Measurements from ENCODE around the gene ITPA.
A peak's percentile ranks its signal among the peaks of the same experiment; 100 is the strongest.
"Not testable (repeated sequence)": the region's sequence is repeated elsewhere in the genome, so short reads cannot be mapped to it uniquely, and the experiment has no call there.

ITPA gene

DNA sequence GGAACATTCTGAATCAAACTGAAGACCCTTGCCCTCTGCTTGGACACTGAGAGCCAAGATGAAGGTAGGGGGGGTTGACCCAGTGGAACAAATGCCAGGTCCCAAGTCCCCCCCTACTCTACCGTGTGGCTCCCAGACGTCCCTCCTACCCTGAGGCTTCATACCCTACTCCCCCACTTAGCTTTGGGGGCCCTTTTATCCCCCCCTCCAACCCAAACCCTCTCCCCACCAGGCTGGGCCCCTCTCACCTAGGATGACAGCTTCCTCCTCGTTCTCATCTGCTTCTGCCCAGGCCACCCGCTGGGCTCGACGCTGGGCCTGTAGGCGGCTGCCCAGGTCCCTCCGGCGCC, 6.4 kb upstream of the ITPA start:
- peak overlapping the region; percentile 87 to 92 for H3K9ac ChIP-seq (ENCODE audit: low read depth in 1 of 2, low read length in 2 of 2)
- no peaks in the 10 kb centered on the region for H3K27me3 ChIP-seq (ENCODE audit: control insufficient read depth in 2 of 2, insufficient read depth in 2 of 2, low read length in 2 of 2)
- peaks cover 15 to 23% of the 10 kb centered on the region in 2 donors for H3K36me3 ChIP-seq (ENCODE audit: control insufficient read depth in 2 of 2, insufficient read depth in 2 of 2, low read length in 2 of 2)
- H3K4me1 ChIP-seq (ENCODE audit: control insufficient read depth in 2 of 2, insufficient read depth in 2 of 2, low read length in 2 of 2), result peaks cover 14% of the 10 kb centered on the region in 2 donors
- H3K9me3 ChIP-seq (ENCODE audit: control insufficient read depth in 2 of 2, low read length in 2 of 2), result no peaks in the 10 kb centered on the region
- peak overlapping the region; percentile 93 to 98 for H3K4me3 ChIP-seq (ENCODE audit: low read length in 2 of 2)
- H3K27ac ChIP-seq (ENCODE audit: low read depth in 2 of 2, low read length in 2 of 2), result peak overlapping the region in 1 of 2 donors; percentile 92

DNA sequence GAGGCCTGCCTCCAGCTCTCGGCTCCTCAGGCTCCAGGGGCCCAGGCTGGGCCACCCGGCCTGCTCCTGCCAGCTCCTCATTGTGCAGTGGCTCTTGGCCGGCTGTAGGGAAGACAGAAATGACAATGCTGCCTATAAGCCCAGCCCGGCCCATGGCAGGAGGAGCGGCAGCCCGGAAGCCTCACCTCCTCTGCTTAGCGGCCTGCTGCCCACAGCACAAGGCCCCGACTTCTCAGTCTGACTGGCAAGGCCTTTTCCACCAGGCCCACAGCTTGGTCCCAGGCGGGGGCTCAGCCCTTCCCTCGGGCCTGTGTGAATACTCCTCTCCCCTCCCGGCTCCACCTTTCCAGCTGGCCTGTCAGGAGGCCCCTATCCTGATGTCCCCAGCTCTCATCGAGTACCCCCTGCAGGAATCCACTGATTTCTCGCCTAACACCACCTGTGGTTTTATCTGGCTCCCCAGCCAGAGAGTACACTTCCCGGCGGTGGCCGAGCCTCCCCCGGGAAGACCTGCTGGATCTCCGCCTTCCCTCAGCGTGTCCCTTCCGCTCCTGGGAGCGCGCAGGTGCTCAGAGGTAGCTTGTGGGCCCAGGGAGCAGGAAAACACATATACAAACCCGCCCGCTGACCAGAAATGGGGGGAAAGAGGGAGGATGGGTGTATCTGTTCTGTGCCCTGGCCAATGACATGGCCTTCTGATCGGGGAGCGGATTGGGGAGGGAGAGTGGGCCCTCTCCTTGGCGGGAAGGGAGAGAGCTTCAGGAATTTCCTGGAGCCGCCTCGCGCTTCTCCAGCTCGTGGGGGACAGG, 5.8 kb upstream of the ITPA start:
- H3K9me3 ChIP-seq (ENCODE audit: control insufficient read depth in 2 of 2, low read length in 2 of 2), result no peaks in the 10 kb centered on the region
- peaks cover 14% of the 10 kb centered on the region in 2 donors for H3K4me1 ChIP-seq (ENCODE audit: control insufficient read depth in 2 of 2, insufficient read depth in 2 of 2, low read length in 2 of 2)
- H3K36me3 ChIP-seq (ENCODE audit: control insufficient read depth in 2 of 2, insufficient read depth in 2 of 2, low read length in 2 of 2), result peaks cover 15 to 23% of the 10 kb centered on the region in 2 donors
- no peaks in the 10 kb centered on the region for H3K27me3 ChIP-seq (ENCODE audit: control insufficient read depth in 2 of 2, insufficient read depth in 2 of 2, low read length in 2 of 2)
- H3K27ac ChIP-seq (ENCODE audit: low read depth in 2 of 2, low read length in 2 of 2), result peak overlapping the region; percentile 91 to 92
- H3K9ac ChIP-seq (ENCODE audit: low read depth in 1 of 2, low read length in 2 of 2), result peak overlapping the region; percentile 87 to 92
- peak overlapping the region; percentile 93 to 98 for H3K4me3 ChIP-seq (ENCODE audit: low read length in 2 of 2)

DNA sequence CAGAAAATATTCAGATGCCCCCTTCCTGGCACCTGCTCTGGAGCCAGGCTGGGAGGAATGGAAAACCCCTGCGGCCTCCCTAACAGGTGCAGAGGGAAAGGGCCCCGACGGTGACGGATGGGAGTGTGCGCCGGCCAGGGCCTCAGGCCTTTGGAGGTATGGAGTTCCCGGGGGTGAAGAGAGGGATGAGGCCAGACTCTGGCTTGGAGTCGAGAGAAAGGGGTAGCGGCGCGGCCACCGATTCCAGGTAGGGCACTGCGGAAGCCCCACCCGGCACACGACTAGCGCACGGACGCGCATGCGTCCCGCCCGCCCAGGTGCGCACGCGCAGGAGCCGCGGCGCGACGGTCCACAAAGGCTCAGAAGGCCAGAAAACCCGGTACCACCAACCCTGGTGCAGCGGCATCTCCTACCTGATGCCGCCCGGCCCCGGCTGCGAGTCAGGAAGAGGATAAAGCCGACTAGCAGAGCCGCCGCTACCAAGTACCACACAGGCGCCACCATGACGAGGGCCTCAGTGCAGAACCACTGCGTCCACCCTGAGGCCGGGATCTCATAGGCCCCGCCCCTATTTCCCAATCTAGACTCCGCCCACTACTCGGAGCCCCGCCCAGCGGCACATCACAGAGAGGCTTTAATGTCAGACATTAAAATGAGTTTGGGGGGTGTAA, 5.0 kb upstream of the ITPA start, which contains the start of gene DDRGK1:
TSS of gene DDRGK1 (minus strand) at position 559 of the 671 bp plus-strand sequence. CDS start at position 504, 55 bp downstream.
- Histone ChIP-seq H3K27ac (ENCODE audit: low read depth in 2 of 2, low read length in 2 of 2) (peak within 1 kb of the TSS; percentile 91 to 92), H3K4me1 (ENCODE audit: control insufficient read depth in 2 of 2, insufficient read depth in 2 of 2, low read length in 2 of 2) (peaks cover 14 to 17% of the 10 kb centered on the region in 2 donors), H3K9ac (ENCODE audit: low read depth in 1 of 2, low read length in 2 of 2) (peak within 1 kb of the TSS; percentile 87 to 92), H3K27me3 (ENCODE audit: control insufficient read depth in 2 of 2, insufficient read depth in 2 of 2, low read length in 2 of 2) (no peaks in the 10 kb centered on the region), H3K4me3 (ENCODE audit: low read length in 2 of 2) (peak within 1 kb of the TSS; percentile 93 to 98), H3K36me3 (ENCODE audit: control insufficient read depth in 2 of 2, insufficient read depth in 2 of 2, low read length in 2 of 2) (peaks cover 11 to 19% of the 10 kb centered on the region in 2 donors), H3K9me3 (ENCODE audit: control insufficient read depth in 2 of 2, low read length in 2 of 2) (no peaks in the 10 kb centered on the region)

DNA sequence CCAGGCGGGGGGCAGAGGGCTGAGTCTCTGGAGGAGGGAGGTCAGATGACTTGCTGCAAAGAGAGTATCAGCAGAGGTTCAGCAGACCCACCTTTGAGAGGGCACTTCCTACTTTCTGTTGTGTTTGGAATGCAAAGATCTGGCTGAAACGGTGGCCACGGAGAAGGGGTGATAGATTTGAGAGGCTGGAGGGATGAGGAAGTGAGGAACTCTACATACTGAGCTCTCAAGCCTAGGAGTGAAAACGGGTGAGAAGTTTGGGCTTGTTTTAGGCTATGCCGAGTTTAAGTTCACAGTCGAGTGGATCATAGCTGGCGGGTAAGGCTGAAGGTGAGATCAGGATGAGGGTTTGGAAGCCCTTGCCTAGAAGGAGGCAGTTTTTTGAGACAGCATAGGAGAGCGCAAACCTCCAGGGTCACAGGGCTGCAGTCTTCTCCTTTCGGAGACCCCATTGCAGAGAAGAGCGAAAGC, 477 bp upstream of the ITPA start:
- no peaks in the 10 kb centered on the region for H3K9me3 ChIP-seq (ENCODE audit: control insufficient read depth in 2 of 2, low read length in 2 of 2)
- peak overlapping the region; percentile 64 to 78 for H3K27ac ChIP-seq (ENCODE audit: low read depth in 2 of 2, low read length in 2 of 2)
- H3K27me3 ChIP-seq (ENCODE audit: control insufficient read depth in 2 of 2, insufficient read depth in 2 of 2, low read length in 2 of 2), result no peaks in the 10 kb centered on the region
- peaks cover 5 to 8% of the 10 kb centered on the region in 2 donors for H3K36me3 ChIP-seq (ENCODE audit: control insufficient read depth in 2 of 2, insufficient read depth in 2 of 2, low read length in 2 of 2)
- H3K4me1 ChIP-seq (ENCODE audit: control insufficient read depth in 2 of 2, insufficient read depth in 2 of 2, low read length in 2 of 2), result peaks cover 8 to 12% of the 10 kb centered on the region in 2 donors
- peak overlapping the region; percentile 75 to 83 for H3K9ac ChIP-seq (ENCODE audit: low read depth in 1 of 2, low read length in 2 of 2)
- peak overlapping the region; percentile 91 to 97 for H3K4me3 ChIP-seq (ENCODE audit: low read length in 2 of 2)

DNA sequence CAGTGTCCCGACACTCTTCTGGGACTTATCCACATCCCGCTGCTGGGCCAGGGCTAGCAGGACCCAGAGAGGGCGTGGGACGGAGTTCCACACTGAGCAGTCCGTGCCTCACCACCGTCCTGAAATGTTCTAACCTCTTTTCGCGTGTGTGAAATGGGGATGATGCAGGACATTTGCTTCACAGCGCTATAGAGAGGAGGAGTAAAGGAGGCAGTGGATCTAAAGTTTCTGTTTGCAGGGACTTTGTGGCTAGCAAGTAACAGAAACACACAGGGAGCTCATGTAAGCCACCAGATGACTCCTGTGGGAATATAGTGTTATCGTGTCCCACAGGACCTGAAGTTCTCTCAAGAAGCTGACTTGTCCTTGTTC, 634 bp downstream of the ITPA start:
- Histone ChIP-seq H3K4me1 (ENCODE audit: control insufficient read depth in 2 of 2, insufficient read depth in 2 of 2, low read length in 2 of 2) (peaks cover 7 to 12% of the 10 kb centered on the region in 2 donors), H3K9me3 (ENCODE audit: control insufficient read depth in 2 of 2, low read length in 2 of 2) (no peaks in the 10 kb centered on the region), H3K36me3 (ENCODE audit: control insufficient read depth in 2 of 2, insufficient read depth in 2 of 2, low read length in 2 of 2) (peaks cover 7 to 13% of the 10 kb centered on the region in 2 donors), H3K27ac (ENCODE audit: low read depth in 2 of 2, low read length in 2 of 2) (peak overlapping the region in 1 of 2 donors; percentile 78), H3K9ac (ENCODE audit: low read depth in 1 of 2, low read length in 2 of 2) (peak overlapping the region; percentile 75 to 83), H3K27me3 (ENCODE audit: control insufficient read depth in 2 of 2, insufficient read depth in 2 of 2, low read length in 2 of 2) (no peaks in the 10 kb centered on the region), H3K4me3 (ENCODE audit: low read length in 2 of 2) (peak overlapping the region; percentile 91 to 97)

DNA sequence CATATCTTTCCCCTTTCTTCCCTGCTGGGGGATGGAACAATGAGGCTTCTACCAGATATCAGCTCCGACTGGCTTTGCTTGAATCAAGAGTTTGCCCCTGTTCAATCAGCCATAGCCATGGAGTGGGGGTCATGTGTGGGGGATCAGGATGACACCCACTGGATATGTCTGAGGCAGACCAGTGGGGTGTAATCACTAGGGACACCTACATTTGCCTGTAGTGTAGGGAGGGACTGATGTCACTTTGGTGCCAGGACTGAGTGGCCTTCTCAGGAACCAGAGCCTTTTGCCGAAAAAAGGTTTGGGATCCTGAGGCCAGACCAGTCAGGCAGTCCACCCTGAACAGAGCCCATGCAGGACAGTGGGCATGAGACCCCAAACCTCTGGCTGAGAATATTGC, 1.0 kb downstream of the ITPA start:
- Histone ChIP-seq H3K27me3 (ENCODE audit: control insufficient read depth in 2 of 2, insufficient read depth in 2 of 2, low read length in 2 of 2) (no peaks in the 10 kb centered on the region), H3K4me1 (ENCODE audit: control insufficient read depth in 2 of 2, insufficient read depth in 2 of 2, low read length in 2 of 2) (peaks cover 7 to 12% of the 10 kb centered on the region in 2 donors), H3K9me3 (ENCODE audit: control insufficient read depth in 2 of 2, low read length in 2 of 2) (no peaks in the 10 kb centered on the region), H3K9ac (ENCODE audit: low read depth in 1 of 2, low read length in 2 of 2) (peak overlapping the region; percentile 75 to 83), H3K36me3 (ENCODE audit: control insufficient read depth in 2 of 2, insufficient read depth in 2 of 2, low read length in 2 of 2) (peaks cover 9 to 16% of the 10 kb centered on the region in 2 donors), H3K27ac (ENCODE audit: low read depth in 2 of 2, low read length in 2 of 2) (no peak overlapping the region), H3K4me3 (ENCODE audit: low read length in 2 of 2) (peak overlapping the region; percentile 91 to 97)

DNA sequence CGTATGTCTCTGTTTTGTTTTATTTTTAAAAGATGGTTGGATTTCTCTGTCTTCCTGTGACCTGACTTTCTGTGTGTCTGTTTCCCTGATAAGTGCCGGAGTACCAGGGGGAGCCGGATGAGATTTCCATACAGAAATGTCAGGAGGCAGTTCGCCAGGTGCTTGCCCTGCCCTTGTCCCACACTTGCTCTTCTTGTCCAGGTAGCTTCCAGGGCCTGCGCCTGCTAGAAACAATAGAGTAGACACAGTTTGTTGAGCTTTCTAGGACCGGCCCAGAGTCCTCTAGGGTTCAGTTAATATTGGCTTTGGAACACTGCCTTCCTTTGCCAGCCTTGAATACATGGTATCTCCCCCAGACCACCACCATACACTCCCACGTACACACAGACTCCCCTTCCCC, 3.9 kb downstream of the ITPA start:
- Histone ChIP-seq H3K4me3 (ENCODE audit: low read length in 2 of 2) (no peak overlapping the region), H3K27me3 (ENCODE audit: control insufficient read depth in 2 of 2, insufficient read depth in 2 of 2, low read length in 2 of 2) (no peaks in the 10 kb centered on the region), H3K9ac (ENCODE audit: low read depth in 1 of 2, low read length in 2 of 2) (no peak overlapping the region), H3K4me1 (ENCODE audit: control insufficient read depth in 2 of 2, insufficient read depth in 2 of 2, low read length in 2 of 2) (peaks cover 9 to 13% of the 10 kb centered on the region in 2 donors), H3K27ac (ENCODE audit: low read depth in 2 of 2, low read length in 2 of 2) (no peak overlapping the region), H3K36me3 (ENCODE audit: control insufficient read depth in 2 of 2, insufficient read depth in 2 of 2, low read length in 2 of 2) (peaks cover 11 to 18% of the 10 kb centered on the region in 2 donors), H3K9me3 (ENCODE audit: control insufficient read depth in 2 of 2, low read length in 2 of 2) (no peaks in the 10 kb centered on the region)

DNA sequence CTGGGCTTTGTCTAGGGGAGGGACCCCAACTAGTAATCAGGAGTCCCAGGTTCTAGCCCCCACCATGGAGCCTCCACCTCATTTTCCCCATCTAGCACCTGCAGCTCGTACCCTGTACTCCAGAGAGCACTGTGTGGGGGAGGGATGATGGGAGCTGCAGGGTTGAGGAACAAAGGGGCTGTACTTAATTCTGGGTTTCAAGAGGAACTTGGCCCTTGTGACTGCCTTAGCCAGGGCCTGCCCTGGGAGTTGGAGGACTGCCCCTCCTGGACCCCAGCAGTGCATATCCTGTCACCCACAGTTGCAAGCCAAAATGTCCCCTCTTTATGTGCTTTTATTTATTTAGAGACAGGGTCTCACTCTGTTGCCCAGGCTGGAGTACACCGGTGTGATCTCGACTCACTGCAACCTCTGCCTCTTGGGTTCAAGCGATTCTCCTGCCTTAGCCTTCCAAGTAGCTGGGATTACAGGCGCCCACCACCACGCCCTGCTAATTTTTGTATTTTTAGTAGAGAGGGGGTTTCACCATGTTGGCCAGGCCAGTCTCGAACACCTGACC, 6.1 kb downstream of the ITPA start:
- H3K9me3 ChIP-seq (ENCODE audit: control insufficient read depth in 2 of 2, low read length in 2 of 2); H3K27me3 ChIP-seq (ENCODE audit: control insufficient read depth in 2 of 2, insufficient read depth in 2 of 2, low read length in 2 of 2); H3K4me3 ChIP-seq (ENCODE audit: low read length in 2 of 2); H3K27ac ChIP-seq (ENCODE audit: low read depth in 2 of 2, low read length in 2 of 2); H3K4me1 ChIP-seq (ENCODE audit: control insufficient read depth in 2 of 2, insufficient read depth in 2 of 2, low read length in 2 of 2); H3K9ac ChIP-seq (ENCODE audit: low read depth in 1 of 2, low read length in 2 of 2): not testable (repeated sequence)
- peaks cover 11 to 18% of the 10 kb centered on the region in 2 donors for H3K36me3 ChIP-seq (ENCODE audit: control insufficient read depth in 2 of 2, insufficient read depth in 2 of 2, low read length in 2 of 2)

DNA sequence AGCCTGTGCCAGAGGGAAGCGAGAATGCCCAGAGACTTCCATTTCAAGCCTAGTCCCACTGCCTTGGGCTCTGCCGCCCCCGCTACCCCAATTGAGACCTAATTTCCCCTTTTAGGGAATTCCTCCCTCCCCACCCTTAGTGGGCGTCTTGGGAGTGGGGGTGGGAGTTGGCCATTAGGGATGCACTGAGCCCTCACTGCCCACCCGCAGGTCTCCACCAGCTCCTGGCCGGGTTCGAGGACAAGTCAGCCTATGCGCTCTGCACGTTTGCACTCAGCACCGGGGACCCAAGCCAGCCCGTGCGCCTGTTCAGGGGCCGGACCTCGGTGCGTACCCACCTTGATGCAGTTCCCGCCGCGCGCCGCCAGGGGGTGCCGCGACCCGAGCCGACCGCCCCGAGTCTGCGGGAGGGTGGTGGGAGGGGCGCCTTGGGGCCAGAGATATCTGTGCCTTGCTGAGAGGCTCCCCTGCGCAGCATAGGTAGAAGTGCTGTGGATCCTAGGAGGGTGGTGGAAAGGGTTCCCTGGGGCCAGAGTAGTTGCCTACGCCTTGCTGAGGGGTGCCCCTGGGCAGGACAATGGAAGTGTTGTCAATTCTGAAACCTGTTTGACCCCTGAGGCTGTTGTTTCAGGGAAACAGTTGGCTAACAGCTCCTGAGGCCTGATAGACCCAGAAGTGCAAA, 9.2 kb downstream of the ITPA start:
- Histone ChIP-seq H3K27ac (ENCODE audit: low read depth in 2 of 2, low read length in 2 of 2) (no peak overlapping the region), H3K4me1 (ENCODE audit: control insufficient read depth in 2 of 2, insufficient read depth in 2 of 2, low read length in 2 of 2) (peaks cover 4 to 14% of the 10 kb centered on the region in 2 donors), H3K27me3 (ENCODE audit: control insufficient read depth in 2 of 2, insufficient read depth in 2 of 2, low read length in 2 of 2) (no peaks in the 10 kb centered on the region), H3K36me3 (ENCODE audit: control insufficient read depth in 2 of 2, insufficient read depth in 2 of 2, low read length in 2 of 2) (peaks cover 17 to 27% of the 10 kb centered on the region in 2 donors), H3K9me3 (ENCODE audit: control insufficient read depth in 2 of 2, low read length in 2 of 2) (no peaks in the 10 kb centered on the region), H3K9ac (ENCODE audit: low read depth in 1 of 2, low read length in 2 of 2) (no peak overlapping the region), H3K4me3 (ENCODE audit: low read length in 2 of 2) (peak overlapping the region in 1 of 2 donors; percentile 15)
